ENCODE data around the gene C14orf132.
A peak's percentile ranks its signal among the peaks of the same experiment; 100 is the strongest.

Gene C14orf132

DNA sequence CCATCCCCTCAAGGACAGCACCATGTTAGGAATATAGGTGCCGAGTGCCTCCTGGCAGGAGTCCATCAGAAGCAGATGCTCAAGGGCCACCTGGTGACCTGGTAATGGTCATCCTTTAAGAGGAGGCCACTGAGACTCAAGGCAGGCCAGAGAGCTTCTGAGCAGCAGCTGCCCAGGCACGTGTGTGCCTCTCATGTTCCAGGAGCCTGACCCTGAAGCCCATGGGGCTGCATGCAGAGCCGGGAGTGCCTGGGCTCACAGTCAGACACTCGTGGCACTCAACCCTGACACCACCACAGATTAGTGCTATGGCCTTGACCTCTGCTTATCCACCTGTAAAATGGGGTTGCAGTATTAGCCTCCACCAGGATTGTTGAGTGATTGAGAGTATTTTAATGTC, 45.6 kb downstream of the C14orf132 start:
- DNase-seq, result no peak

DNA sequence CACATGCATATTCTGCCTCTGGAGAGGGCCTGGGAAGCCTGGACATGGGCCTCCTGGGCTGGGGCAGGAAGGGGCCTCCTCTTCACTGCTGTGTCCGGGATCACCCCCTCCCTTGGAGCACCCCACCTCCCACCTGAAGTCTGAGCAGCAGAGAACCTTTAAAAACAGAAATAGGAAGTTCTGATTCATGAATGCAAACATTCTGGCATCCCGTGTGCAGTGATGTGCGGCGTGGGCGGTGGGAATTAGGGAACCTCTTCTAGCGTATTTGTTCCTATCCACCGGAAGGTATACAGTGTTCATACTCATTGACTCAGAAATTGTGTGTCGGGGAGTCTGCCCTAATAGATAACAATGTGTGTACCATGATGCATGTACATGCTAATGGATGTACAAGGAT, 46.2 kb downstream of the C14orf132 start:
- no peak for DNase-seq

DNA sequence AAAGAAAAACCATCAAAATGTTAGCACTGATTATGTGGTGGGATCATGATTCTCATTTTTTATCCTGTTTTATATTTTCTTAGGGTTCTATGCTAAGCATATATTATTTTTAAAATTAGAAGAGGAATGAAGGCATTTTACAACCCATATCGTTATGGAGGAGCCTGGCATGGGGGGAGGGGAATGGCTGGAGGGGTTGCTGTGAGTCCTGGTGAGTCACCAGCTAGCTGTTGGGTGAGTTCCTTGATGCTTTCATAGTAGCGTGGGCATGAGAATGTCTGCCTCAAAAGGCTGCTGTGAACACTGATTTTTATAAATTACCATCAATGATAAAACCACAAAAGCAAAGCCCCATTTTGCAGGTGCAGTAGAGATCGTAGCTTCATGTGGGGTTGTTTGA, 46.9 kb downstream of the C14orf132 start:
- DNase-seq, result no peak

DNA sequence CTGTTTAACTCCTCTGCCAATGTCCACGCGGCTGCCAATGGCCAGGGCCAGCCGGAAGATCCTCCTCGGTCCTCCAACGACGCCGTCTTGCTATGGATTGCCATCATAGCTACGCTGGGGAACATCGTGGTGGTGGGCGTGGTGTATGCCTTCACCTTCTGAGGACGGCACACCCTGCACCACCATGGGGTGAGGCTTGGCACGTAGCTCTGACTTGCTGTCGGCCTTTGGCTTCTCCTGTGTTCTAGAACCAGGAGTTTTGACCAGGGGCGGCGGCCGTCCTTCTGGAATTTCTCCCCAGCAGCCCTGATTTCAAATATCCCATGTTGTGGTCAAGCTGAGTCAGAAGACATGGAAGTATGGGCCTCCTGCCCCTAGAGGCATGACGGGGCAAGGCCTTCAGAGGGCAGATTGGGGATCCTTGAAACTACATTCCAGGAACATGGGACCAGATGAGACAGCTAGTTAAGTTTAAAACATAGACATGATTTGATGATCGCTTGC, 47.5 kb downstream of the C14orf132 start:
- no peak for DNase-seq

DNA sequence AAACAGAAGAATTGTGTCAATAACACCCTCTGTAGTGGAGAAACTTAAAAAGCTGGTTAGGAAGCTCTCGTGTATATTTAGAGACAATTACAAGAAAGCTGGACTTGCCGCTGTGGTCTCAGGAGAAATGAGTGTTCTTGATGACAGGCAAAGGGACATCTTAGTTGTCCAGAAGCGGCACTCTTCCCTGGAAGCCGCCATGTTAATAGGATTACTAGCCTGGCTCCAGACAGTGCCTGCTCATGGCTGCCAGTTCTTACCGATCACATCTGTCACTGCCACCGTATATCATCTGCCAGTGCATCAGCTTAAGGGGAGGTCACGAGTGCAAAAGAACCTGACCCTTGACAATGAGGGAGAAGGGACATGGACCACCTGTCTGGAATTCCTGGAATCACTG, 48.9 kb downstream of the C14orf132 start:
- no peak for DNase-seq

DNA sequence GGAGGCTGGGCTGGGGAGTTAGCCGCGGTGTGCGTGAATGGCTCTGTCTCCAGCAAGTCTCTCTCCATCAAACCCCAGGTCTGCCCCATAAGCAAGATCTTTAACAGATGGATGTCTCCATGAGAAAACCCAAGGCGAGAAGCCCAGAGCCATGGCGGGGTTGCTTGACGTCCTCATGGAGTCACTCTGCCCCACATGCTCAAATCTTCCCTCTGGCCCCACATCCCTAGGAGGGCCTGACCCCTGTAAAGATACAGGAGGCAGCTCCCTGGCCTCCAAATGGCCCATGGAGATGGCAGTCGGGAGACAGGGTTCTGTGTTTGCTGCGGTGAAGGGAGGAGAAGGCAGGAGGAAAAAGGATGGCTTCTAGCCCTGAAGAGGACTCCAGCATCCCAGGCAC, 49.3 kb downstream of the C14orf132 start:
- no peak for DNase-seq

DNA sequence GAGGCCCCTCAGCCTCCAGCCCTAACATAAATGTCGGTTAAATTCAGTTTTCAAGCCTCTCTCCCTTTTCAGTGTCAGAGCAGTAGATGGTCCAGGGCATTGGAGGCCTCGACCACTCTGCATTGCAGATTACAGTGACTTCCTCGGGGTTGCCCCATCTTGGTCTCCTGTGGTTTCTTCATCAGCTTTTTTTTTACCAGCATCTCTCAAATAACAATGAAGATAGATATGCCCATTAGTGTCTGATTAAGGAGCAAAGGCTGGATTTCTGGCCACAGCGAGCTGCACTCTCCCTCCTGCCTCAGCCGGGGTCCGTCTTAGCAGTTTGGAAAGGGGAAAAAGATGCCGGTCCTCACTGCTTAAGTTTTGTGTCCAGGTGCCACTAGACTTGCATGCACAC, 49.7 kb downstream of the C14orf132 start:
- DNase-seq, result no peak

DNA sequence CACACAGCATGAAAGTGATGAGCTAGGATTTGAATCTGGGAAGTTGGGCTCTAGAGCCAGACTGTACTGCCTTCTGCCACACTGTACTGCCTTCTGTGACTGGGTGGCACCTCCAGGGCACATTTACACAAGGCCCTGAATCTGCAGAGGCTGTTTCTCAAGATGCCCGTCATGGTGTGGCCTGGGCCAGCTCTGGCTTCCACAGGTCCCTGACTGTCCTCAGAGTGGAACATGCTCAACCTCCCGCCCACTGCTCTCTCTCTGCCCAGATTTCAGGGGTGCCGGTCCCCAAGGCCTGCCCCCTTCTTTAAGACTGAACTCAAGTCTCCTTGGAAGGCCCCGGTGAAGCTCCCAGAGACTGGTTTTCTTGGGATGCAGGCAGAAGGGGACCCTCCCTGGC, 50.2 kb downstream of the C14orf132 start:
- no peak for DNase-seq

DNA sequence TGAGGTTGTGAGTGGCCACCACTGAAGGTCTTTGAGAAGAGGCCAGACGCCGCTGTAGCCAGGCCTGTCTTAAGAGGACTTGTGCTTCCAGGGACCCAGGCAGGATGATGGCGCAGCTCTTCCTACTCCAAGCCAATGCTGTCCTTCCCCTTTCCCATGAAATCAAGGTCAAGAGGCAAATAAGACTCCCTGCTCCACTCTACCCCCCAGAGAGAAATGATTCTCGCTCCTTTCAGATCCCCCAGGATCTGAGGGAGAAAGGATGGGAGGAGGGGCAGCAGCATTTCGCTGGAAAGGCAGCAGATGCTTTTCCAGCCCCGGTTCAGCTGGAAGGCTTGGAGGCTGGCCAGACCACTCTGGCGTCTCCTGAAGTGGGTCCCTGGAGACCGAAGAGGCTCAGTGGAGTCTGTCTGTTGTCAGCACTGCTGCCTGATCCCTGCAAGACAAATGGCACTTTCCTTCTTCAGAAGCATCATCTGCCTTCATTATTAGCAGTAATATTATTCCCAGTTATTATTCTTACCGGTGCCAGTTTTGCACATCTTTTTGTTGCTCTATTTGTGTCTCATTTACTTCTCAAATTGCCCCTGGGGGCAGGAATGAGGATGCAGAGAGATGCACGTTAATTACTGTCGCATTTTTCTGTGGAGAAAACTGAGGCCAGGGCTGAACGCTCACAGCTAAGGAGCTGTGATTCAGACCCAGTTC, 51.4 kb downstream of the C14orf132 start:
- DNase-seq, result no peak

DNA sequence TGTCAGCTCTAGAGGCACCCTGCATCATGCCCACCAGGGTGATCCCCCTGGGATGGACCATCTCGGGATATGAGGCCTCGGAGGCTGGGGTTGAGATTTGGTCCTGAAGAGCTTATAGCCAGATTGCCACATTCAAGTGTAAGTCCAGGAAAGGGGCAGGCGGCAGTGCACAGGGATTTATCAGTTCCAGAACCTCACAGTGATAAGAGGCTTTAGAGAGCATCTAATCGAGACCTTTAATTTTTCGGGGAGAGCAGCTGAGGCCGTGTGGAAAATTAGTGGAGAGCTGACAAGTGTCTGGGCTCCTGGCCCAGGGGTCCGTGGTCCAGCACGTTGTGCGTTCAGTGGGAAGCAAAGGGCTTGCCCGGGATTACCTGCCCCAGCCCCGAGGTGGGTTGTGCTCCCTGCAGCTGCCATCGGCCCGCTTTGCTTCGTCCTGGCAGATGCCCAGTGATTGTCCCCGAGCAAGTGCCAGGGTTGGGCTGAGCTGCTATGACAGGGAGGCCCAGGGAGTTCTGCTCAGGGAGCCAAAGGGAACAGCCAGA, 52.1 kb downstream of the C14orf132 start:
- no peak for DNase-seq

DNA sequence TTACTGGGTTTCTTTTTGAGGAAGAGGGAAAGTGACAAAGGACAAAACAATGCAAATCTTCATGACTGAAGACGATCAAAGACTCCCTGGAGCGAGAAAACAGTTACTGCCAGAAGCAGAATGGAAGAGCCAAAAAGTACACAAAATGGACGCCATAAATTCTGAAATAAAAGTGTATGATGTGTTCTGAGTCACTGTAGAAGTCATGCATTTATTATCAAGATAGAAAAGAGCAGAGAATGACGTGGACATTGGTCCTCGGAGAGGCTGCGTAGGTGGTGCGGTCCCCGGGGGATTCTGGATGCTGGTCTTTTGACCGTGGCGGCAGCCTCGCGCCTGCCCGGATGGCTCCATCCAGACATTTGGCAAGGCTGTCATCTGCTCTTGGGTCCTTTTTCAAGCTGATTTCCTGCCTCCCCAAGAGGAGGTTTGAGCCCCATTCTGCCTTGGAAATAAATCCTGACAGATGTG, 52.8 kb downstream of the C14orf132 start:
- no peak for DNase-seq

DNA sequence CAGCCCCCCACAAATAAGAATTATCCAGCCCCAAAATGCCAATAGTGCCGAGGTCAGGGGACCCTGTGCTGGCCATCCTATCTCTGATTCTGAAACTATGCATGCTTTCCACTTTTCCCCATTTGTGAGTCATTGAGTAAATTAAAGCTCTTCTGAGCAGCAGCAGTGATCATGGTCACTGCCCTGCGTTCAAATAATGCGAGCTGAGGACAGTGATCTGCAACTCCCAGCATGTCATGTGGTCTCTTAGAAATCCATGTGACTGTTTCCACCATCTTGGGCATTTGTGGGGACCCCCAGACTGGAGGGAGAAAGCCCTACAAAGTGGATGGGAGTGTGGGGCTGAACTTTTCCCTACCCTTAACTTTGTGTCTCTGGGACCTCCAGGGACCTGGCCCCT, 53.8 kb downstream of the C14orf132 start:
- DNase-seq, result no peak

DNA sequence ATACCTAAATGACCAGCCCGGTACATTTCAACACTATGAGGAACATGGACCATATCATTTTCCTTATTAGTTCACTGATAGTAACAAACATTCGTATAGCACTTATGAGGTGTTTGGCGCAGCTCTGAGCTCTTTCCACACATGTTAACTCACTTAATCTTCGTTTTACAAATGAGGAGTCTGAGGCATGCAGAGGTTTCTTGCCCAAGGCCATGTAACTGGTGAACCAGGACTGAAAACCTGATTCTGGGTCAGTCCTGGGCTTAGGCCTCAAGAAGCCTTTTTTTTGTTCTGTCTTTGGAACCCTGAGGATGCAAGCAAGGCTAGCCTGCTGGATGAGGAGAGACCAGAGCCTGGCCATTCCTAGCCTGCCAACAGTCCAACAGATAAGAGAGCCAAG, 55.0 kb downstream of the C14orf132 start:
- no peak for DNase-seq

DNA sequence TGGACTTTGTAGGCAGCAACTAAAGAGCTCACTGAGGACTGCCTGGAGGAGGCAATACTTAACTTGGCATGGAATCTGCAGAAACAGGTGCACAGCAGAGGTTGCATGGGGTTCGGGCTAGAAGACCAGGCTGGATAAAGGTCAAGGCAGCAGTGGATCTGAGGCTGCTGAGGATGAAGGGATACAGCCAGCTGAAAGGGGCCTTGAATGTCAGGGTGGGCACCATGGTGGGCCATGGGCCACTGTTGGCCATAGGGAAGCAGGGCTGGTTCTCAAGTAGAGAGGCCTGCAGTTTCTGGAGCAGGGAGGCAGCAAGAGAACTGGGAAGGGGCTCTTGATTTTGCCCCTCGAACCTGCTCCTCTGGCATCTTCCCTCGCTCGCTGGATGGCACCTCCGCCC, 55.5 kb downstream of the C14orf132 start:
- no peak for DNase-seq

DNA sequence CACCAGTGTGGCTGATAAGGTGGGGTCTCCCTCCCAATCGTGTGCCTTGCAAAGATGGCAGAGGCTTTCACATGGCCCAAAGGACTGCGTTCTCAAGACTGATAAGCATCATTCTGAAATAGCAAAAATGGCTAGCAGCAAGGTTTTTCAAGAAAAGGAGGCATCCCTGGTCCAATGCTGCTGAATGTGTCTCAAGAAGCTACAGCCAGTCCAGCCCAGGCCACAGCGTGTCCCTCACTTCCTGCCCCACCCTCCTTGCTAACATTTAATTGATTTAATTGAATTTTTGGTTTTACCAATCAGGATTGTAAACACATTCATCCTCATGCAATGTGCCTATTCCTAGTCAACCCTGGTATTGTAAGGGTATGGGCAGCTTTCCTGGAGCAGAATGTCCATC, 55.9 kb downstream of the C14orf132 start:
- DNase-seq, result no peak

DNA sequence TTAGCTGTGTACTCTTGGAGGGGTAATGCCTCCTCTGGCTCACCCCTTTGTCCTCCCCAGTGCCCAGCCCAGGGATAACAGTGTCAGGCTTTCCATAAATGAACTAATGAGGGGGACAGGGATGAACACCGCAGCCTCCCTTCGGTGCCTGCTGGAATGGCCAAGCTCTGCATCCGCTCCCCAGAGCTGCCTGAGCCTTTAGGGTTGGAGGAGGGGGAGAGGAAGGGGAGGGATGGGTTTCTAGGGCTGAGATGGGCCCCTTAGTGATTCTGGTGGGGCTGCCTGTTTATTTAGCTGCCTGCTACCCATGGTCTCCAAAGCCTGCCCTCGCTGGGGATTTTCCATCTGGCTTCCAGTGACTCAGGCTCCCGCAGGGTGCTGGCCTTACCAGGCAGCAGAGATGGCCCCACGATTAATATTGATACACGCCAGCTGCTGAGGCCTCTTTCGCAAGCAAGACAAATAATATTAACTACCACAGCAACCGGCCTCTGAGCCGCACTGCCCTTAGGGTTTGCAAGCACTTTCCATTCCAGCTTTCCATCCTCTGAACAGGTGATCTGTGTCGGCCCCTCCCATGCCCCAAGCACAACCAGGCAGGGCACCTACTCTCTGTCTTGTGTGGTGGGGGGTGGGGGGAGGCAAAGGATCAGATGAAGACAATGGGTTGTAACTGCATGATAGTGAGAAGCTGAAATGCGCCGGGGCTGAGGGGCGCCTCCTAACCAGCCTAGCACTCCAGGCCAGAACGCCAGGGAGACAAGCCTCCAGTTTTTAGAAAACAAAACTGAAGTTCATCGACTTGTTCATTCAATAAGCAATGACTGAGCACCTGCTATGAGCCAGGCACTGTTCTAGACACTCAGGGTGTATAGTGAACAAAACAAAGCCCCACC, 56.7 kb downstream of the C14orf132 start:
- DNase-seq, result no peak

DNA sequence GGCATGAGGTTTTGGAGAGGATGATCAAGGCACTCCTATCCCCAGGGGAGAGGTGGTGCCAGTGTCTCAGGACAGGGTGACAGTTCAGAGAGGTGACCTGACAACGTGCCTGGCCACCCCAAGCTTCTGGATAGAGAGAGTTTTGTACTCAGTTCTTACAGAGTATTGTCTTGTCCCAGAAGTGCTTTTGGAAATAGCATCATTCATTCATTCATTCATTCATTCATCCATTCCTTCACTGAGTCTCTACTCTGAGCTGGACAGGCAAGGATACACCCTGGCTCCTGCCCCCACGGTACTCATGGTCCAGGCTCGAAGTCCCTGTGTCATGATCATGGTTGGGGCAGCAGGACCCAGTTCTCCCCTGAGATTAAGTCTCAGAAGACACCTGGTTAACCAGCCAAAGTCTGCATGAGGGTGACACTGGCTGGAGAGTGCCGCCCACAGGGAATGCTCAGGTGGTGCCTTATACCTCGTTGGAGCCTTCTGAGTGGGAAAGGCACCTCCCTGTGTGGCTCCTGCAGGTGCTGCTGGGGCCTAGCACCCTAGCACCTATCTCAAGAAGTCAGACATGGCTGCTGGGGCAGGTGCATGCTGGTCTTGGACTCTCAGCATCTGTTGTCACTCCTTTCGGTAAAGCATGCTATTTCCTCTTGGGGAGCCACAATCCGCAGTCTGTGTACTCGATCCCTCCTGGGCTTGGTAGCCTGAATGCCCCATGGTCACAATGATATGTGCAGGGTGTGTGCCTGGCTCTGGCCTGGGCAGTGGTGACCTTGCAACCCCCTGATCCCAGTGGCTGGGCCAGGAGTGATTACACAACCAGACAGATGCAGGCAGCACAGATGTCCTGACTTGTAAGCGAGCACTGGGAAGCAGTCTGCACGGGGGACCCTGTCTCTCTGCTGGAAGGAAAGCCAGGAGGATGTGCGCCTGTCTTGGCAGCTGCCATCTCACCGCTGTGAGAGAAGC, 57.8 kb downstream of the C14orf132 start:
- no peak for DNase-seq

DNA sequence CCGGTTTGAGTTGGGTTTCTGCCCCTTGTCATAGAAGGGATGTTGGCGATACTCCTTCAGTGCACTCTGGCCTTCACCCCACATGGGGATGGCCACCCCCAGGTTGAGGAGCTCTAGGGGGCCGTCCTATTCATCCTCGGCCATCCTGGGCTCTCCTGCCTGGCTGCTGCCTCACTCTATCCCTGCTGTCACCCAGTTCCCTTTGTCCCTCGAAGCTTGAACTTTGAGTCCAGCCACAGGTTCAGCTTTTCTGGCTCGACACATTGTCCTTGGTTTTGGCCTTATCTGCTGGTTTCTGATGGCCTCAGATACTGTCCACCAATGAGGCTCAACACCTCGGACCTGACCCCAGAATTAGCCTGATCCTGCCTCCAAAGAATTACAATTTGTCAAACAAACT, 58.6 kb downstream of the C14orf132 start:
- no peak for DNase-seq

DNA sequence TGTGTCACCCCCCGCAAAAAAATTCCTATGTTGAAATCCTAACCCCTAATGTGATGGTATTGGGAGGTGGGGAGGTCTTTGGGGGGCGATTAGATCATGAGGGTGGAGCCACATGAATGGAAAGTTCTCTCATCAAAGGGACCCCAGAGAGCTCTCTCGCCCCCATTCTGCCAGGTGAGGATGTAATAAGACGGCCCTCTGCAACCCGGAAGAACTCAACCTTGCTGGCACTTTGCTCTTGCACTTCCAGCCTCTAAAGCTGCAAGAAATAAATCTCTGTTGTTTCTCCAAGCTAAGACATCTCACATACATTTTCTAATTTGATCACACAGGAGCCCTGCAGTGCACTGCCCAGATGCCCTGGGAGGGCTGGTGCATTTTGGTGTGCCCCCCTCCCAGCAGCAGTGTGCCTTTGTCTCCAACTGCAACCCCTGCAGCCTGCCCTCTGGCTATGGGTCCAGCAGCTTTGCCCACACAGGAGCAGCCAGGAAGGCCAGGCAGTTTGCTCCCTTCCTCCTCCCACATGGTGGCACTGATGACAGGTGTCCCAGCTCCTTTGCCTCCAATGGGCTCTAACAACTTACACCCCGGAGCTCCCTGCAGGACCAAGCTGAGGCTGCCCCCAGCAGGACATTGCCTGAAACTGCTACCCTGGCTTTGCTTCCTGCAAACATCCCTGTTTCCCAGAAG, 59.3 kb downstream of the C14orf132 start:
- no peak for DNase-seq

DNA sequence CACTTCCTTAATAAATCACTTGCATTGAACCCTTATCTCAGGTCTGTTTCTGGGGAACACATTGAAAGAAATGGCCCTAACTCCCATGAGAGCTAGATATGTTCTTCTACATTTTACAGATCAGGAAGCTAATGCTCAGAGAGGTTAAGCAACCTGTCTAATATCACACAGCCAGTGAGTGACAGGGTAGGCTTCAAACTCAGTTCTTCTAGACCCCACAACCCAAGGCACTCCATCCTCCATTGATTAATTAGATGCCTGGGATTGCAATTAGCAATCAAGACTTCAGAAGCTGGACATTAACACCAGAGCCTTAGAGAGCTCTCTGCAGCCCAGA, 59.8 kb downstream of the C14orf132 start:
- DNase-seq, result no peak

DNA sequence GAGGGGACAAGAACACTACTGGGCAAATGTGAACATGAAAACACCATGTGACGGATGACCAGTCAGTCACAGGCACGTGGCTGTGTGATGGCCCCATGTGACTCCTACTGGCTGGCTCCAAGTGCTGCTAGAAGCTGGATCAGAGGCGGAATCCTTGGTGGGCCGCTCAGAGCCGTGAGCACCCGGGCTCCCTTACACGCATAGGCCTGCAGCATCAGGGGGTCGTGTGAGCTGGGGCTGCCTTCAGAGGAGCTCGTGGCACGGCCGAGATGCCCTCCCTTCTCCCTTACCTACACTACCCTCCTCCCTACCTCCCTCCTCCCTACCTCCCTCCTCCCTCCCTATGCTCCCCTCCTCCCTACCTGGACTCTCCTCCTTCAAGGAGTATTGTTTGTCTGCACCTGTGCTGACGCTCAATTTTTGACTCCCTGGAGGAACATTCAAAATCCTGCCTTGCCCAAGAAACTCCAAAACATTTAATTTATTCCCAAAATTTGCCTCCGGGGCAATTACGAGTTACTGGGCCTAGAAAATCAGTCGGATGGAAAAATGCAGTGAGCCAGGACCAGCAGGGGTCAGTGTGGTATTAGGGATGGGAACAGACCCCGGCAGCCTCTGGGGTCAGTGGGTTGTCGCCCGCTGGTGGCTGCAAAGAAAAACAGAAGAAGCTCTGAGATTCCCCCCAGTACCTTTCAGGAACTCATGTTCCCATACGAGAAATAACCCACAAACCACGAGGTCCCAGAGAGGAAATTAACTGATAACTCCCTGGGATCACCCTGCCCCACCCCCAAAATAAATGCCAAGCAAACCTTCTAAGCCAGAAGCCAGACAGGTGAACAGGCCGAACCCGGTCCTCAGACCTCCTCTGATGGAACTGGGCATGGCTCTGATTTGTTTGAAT, 61.3 kb downstream of the C14orf132 start:
- peak in 2 of 4 experiments; percentile 2 to 4 for DNase-seq

All from activated CD4-positive, CD25-positive, alpha-beta regulatory T cell (primary cell).